Activated CD4-positive, CD25-positive, alpha-beta regulatory T cell treated with anti-CD3 and anti-CD28 coated beads, Interleukin-2, amount 50 U/mL, for 24 hours (primary cell): ENCODE measurements around the gene SUN1.
A peak's percentile ranks its signal among the peaks of the same experiment; 100 is the strongest.

Experiments
- ATAC-seq, 2 donors: fragments of 150-1000 bp; cut with Tn5 transposase; one replicate each; pipeline ENCODE4 v1.10.0; 2021; ENCODE audit warnings: mild to moderate bottlenecking in 1 of 2, moderate library complexity in 1 of 2

The SUN1 gene

GRCh38 chr7:894164-894867 lies 62.0 kb downstream of the SUN1 start:
- no peak for ATAC-seq

- no peak for ATAC-seq
These were observed 62.7 kb downstream of the SUN1 start for GRCh38 chr7:894927-895450.

DNA sequence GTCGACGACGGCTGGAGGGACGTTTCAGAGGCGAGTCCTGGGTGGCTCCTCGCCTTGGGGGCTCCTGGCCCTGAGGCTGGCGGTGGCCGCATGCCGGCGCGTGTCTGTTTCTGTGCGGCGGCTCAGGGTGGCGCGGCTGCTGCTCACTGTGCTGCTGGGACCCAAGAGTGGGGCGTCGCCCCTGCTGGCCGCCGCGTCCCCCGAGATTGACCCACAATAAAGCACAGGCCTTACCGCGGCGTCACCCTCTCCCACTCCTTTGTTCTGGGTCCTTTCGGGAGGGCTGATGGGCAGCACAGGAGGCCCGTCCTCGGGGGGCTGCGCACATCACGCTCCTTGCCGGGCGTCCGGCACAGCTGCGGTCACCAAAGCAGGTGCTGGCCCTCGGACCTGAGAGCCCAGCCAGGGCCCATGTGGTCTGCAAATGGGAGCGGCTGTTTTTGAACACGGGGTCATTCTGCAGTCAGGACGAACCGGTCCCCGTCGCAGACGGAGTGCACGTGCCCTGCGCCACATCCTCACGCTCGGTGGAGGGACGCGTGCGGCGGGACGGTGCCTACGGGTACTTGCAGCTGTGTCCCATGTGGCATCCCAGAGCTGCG lies 63.3 kb downstream of the SUN1 start:
- ATAC-seq, result no peak

- no peak for ATAC-seq
These were observed 64.2 kb downstream of the SUN1 start for GRCh38 chr7:896346-897075.

DNA sequence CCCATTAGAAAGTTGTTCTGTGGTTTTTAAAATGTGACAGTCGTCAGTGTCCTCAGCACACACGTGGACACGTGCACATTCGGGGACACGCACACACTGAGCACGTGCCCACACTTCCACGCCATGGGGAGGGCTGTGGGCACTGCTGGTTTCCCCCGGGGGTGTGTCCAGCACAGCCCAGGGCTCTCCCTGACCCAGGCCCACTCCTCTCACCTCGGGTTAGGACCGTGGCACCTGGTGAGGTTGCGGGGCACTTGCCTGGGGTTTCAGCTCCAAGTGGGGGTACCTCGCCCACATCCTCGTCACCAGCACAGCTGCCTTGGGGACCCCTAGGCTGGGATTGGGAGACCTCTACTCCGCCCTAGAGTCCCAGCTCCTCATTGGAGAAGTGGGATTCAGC lies 64.8 kb downstream of the SUN1 start:
- no peak for ATAC-seq

- ATAC-seq, result no peak
These were observed 65.6 kb downstream of the SUN1 start for GRCh38 chr7:897771-898376.

GRCh38 chr7:898460-898854 lies 66.2 kb downstream of the SUN1 start:
- no peak for ATAC-seq

- ATAC-seq, result no peak
These were observed 66.8 kb downstream of the SUN1 start for GRCh38 chr7:898855-899681.

DNA sequence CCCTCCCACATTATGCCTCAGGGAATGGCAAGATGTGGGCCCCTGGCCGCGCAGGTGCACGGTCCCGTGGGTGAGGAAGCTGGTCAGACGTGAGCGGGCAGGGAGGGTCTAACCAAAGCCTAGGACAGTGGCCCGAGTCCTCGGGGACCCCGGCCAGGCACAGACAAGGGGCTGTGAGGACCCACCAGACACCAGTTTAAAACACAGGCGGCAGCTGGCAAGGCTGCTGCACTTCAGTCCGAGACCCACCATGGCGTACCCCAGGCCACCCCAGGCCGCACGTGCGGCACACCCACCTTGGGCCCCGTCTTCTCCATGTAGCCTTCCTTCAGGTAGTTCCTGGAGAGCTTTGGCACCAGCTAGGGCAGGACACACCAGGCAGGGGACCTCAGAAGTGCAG lies 67.5 kb downstream of the SUN1 start:
- ATAC-seq, result no peak

- ATAC-seq, result no peak
These were observed 68.2 kb downstream of the SUN1 start for GRCh38 chr7:900331-901040.

- no peak for ATAC-seq
These were observed 68.7 kb downstream of the SUN1 start for GRCh38 chr7:901041-901387.

DNA sequence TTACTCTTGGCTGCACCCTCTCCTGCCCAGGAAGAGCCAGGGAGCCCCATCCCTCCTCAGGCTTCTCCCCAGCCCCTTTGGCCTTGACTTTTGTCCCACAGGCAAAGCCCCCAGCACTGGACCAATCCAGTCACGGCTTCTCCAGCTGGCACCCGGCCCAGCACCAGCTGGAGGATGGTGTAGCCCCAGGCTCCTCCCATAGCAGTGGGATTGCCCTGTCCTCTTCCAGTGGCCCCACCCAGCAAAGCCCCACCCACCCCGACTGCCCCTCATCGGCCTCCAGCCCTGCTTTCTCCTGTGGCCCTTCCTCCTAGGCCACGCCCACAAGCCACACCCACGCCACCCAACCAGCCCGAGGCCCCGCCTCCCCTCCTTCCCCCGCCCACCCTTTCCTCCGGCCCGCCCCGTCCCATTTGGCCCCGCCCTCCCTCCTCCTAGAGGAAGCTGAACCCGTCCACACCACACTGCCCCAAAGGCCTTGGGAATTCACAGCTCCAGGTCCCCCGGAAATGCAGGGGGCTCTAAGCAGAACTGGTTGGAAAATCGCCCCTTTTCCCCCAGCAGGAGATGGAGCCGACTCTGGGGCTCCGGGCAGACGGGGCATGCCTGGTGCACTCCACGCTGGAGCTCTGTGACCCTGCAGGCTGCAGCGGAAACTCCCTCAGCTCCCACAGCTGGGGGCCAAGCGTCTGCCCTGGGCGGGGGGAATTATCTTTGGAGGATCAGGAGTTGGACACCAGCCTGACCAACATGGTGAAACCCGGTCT lies 69.3 kb downstream of the SUN1 start:
- ATAC-seq, result peak; percentile 19 to 21

DNA sequence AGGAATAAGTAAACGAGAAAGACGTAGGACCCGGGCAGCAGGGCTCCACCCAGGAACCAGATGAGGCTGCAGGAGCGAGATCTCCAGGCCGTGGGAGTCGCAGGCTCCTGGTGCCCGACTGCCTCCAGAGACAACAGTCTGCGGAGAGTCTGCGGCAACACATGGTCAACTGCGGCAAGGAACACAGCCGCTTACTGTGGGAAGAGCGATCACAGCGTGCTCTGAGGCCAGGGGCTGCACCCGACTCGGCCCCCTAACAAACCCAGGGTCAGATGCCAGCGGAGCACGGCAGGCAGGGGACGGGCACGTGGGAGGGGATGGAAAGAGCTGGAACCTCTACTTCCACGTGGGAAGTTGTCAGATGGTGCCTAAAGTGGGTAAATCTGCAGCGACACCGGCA lies 70.7 kb downstream of the SUN1 start:
- no peak for ATAC-seq

DNA sequence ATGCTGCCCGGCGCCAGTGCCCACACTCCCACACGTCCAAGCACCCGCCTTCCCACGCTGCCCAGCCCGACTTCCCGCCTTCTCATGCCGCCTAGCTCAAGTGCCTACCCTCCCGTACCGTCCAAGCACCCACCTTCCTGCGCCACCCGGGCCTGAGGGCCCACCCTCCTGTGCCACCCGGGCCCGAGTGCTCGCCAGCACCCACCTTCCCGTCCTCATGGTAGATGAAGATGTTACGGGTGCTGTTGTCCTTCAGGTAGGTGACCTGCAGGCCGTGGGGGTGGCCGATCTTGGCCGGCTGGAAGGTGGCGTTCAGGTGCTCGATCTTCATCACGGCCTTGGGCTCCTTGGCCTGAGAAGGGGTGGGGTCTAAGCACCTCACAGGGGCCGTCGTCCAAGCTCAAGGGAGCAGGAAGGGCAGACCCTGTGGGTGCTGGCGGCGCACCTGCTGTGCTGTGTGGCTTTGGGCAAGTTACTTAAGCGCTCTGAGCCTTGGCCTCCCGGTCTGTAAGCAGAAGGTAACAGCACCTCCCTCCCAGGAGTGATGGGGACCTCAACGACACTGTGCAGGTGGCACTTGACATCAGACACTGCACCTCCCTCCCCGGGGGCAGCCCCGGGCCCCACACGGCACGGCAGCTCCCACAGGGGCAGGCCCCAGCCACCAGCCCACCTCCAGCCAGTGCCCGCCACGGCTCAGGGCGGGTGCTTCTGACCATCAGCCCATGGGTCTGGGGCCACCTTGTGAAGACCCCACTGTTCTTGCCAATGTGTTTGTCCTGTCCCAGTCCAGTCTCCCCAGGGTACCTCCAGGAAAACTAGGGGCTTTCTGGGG lies 71.9 kb downstream of the SUN1 start:
- ATAC-seq, result no peak

DNA sequence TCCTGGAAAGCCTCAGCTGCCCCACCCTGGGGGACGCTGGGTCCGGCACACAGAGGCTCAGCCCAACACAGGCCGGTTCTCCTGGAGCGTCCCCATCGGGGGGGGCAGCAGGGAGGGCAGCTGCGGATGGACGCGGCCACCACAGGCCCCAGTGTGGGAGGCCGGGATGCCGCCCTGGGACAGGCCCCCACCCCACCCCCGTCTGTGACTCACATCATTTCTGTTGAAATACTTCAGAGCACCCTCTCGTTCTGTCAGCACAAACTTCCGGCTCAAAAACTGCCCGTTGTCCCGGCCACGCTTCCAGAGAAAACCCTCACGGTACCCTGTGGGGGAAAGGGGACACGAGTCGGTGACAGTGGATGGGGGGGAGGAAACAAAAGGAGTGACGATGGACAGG lies 72.6 kb downstream of the SUN1 start:
- ATAC-seq, result no peak

GRCh38 chr7:906776-907157 lies 74.5 kb downstream of the SUN1 start:
- ATAC-seq, result no peak

- ATAC-seq, result no peak
These were observed 75.1 kb downstream of the SUN1 start for GRCh38 chr7:907158-907980.

- no peak for ATAC-seq
These were observed 75.9 kb downstream of the SUN1 start for GRCh38 chr7:908159-908581.
